Measurements from ENCODE around the gene CBLC.

GRCh38 chr19:44794610-44795009 is 16.9 kb downstream of the CBLC start:
- TF ChIP-seq CTCF (optimal IDR thresholded peaks at IDR 0.05 in 1 of 3, IDR thresholded peaks at IDR 0.05 in 1 of 3, conservative IDR thresholded peaks at IDR 0.05 in 1 of 3; ENCODE audit: extremely low read depth in 1 of 3, insufficient read depth in 2 of 3, low read length in 3 of 3) (no peak), EZH2 (IDR thresholded peaks at IDR 0.05; ENCODE audit: low read length) (no peak)

Measured in keratinocyte (primary cell).